K562 (cell line): Measurements from ENCODE around the gene HECW1. TPM values are rescaled to one million over a fixed set of nuclear protein-coding genes. Genes with fewer than 3 reads are reported as not detected.
A peak's percentile ranks its signal among the peaks of the same experiment; 100 is the strongest.

Experiments used
- ATAC-seq: fragments of 200-7000 bp; cut with Tn5 transposase; 3 replicates; pipeline ENCODE4 v1.9.1; 2020; ENCODE audit warnings: moderate library complexity
- BruUV-seq: library from RNA; stranded (reverse); fragments of 400-500 nt; replicated peaks from 2 replicates; lab custom pipeline; 2021; lab: Mats Ljungman, UMichigan
- CTCF ChIA-PET: fragments of 300-600 bp; formaldehyde crosslinking; extraction: SDS; loops from one replicate; lab custom pipeline; 2021; ENCODE audit warnings: low intra/inter-chr PET ratio; lab: Yijun Ruan, JAX
- POLR2A ChIA-PET: fragments of 300-600, 350-650 bp; sonication (Branson Sonifier 250); formaldehyde crosslinking; extraction: SDS; loops from one replicate; lab custom pipeline; 2021; ENCODE audit warnings: antibody characterized with exemption, inconsistent platforms; lab: Yijun Ruan, JAX
- DNase-seq, 4 experiments: peaks; one replicate each; pipeline versions ENCODE4 v3.0.0 to v3.0.0-alpha.2; 2011 to 2018; ENCODE audit warnings: low spot score in 3 of 4, mixed read lengths in 3 of 4; ENCODE audit errors: extremely low read depth in 1 of 4
- FAIRE-seq: peaks from 2 replicates; lab custom pipeline; 2011; peaks lifted over from hg19 to GRCh38; lab: Jason Lieb, UNC
- H2AFZ ChIP-seq: 2 replicates; pipeline ENCODE4 v1.6.0; 2011; ENCODE audit warnings: low read depth, low read length, control low read depth, inconsistent platforms
- H3K27ac ChIP-seq: fragments of 200-600 bp; 3 replicates; pipeline ENCODE4 v1.8.0; 2011; ENCODE audit warnings: low read depth, mild to moderate bottlenecking, control low read depth, inconsistent platforms, low read length, moderate library complexity, mixed read lengths; ENCODE audit errors: extremely low read depth
- H3K27me3 ChIP-seq, 2 experiments: fragments of 300-600 bp in 1 of 2; 2 replicates in 1 of 2; 3 replicates in 1 of 2; pipeline versions ENCODE4 v1.6.0 to v1.8.0; 2011; ENCODE audit warnings: inconsistent platforms in 2 of 2, low read length in 2 of 2, mild to moderate bottlenecking in 1 of 2, mixed read lengths in 1 of 2, moderate library complexity in 1 of 2; ENCODE audit not compliant: control insufficient read depth in 2 of 2, insufficient read depth in 2 of 2
- H3K36me3 ChIP-seq: fragments of 300-600 bp; 3 replicates; pipeline ENCODE4 v1.8.0; 2011; ENCODE audit warnings: mild to moderate bottlenecking, low read length, inconsistent platforms; ENCODE audit not compliant: control insufficient read depth, insufficient read depth
- H3K4me1 ChIP-seq, 2 experiments: fragments of 200-600 bp in 1 of 2; replicated peaks in 1 of 2; 2 replicates in 1 of 2; 3 replicates in 1 of 2; pipeline versions ENCODE4 v1.5.1 to v1.8.0; 2011; ENCODE audit warnings: inconsistent platforms in 2 of 2, low read length in 2 of 2, mild to moderate bottlenecking in 1 of 2, mixed read lengths in 1 of 2, moderate library complexity in 1 of 2; ENCODE audit not compliant: control insufficient read depth in 2 of 2, insufficient read depth in 2 of 2
- H3K4me2 ChIP-seq: 2 replicates; pipeline ENCODE4 v1.6.1; 2011; ENCODE audit warnings: low read length, control low read depth, inconsistent platforms, mixed read lengths; ENCODE audit not compliant: insufficient read depth
- H3K4me3 ChIP-seq: fragments of 200-600 bp; sonication (generic), shearing (Covaris generic); 2 replicates; pipeline ENCODE4 v1.5.1; 2016; ENCODE audit warnings: control low read depth, inconsistent platforms
- H3K79me2 ChIP-seq: fragments of 200-600 bp; 3 replicates; pipeline ENCODE4 v1.8.0; 2011; ENCODE audit warnings: low read length, inconsistent platforms; ENCODE audit not compliant: control insufficient read depth, insufficient read depth
- H3K9ac ChIP-seq, 2 experiments: 2 replicates each; pipeline versions ENCODE4 v1.6.0 to v1.6.1; 2011; ENCODE audit warnings: low read depth in 2 of 2, low read length in 2 of 2, control low read depth in 1 of 2, inconsistent platforms in 1 of 2, mild to moderate bottlenecking in 1 of 2, mixed read lengths in 1 of 2; ENCODE audit not compliant: insufficient read depth in 1 of 2
- H3K9me1 ChIP-seq: one replicate; pipeline ENCODE4 v1.6.0; 2011; ENCODE audit warnings: inconsistent platforms, mild to moderate bottlenecking, low read length, moderate library complexity; ENCODE audit not compliant: control insufficient read depth, insufficient read depth
- H3K9me3 ChIP-seq: replicated peaks from 2 replicates; pipeline ENCODE4 v1.5.1; 2011; ENCODE audit warnings: low read depth, low read length, inconsistent platforms; ENCODE audit not compliant: control insufficient read depth, insufficient read depth
- H4K20me1 ChIP-seq: replicated peaks from 2 replicates; pipeline ENCODE4 v1.6.1; 2011; ENCODE audit warnings: low read length, inconsistent platforms, mixed read lengths; ENCODE audit not compliant: control insufficient read depth, insufficient read depth
- CREM ChIP-seq: IDR thresholded peaks from 2 replicates; pipeline ENCODE4 v1.6.1; 2014; ENCODE audit warnings: antibody characterized with exemption, low read depth
- JUN ChIP-seq, 2 experiments: sonication (generic) in 1 of 2; formaldehyde crosslinking in 1 of 2; IDR thresholded peaks; 2 replicates each; pipeline versions ENCODE4 v1.6.1 to v1.8.0; 2012 to 2022; ENCODE audit warnings: borderline replicate concordance in 2 of 2, mild to moderate bottlenecking in 2 of 2, improper control_type of control experiment in 1 of 2, low read depth in 1 of 2, low read length in 1 of 2, missing genetic modification reagents in 1 of 2
- LEF1 ChIP-seq: fragments of 450-650 bp; IDR thresholded peaks from 2 replicates; pipeline ENCODE4 v1.6.1; 2016; ENCODE audit warnings: mild to moderate bottlenecking
- SAP30 ChIP-seq: fragments of 200-600 bp; sonication (generic); IDR thresholded peaks from 2 replicates; pipeline ENCODE4 v1.6.1; 2012; ENCODE audit warnings: borderline replicate concordance, low read depth, mild to moderate bottlenecking, moderate library complexity, low read length, control low read depth, inconsistent platforms; ENCODE audit not compliant: insufficient read depth, poor library complexity, severe bottlenecking
- SIX5 ChIP-seq, 2 experiments: IDR thresholded peaks; 2 replicates each; pipeline ENCODE4 v1.6.1; 2011; ENCODE audit warnings: low read length in 2 of 2, borderline replicate concordance in 1 of 2, low read depth in 1 of 2, mild to moderate bottlenecking in 1 of 2, moderate library complexity in 1 of 2; ENCODE audit not compliant: insufficient read depth in 1 of 2
- SMARCA5 ChIP-seq: fragments of 450-650 bp; IDR thresholded peaks from 2 replicates; pipeline ENCODE4 v1.6.1; 2016
- SMARCB1 ChIP-seq: IDR thresholded peaks from 2 replicates; pipeline ENCODE4 v1.6.1; 2011; ENCODE audit warnings: improper control_type of control experiment, low read depth; ENCODE audit not compliant: insufficient read length
- TRIM24 ChIP-seq, 2 experiments: fragments of 450-650 bp; IDR thresholded peaks; 2 replicates each; pipeline ENCODE4 v1.6.1; 2016
- WGBS: fragments of 100-300 bp; shearing (Covaris generic); methylation state at CpG from one replicate; pipeline ENCODE4 v1.1.6; 2016; ENCODE audit warnings: low coverage, mixed read lengths; ENCODE audit not compliant: insufficient coverage; ENCODE audit errors: missing lambda C conversion rate; 5-methylcytosine and 5-hydroxymethylcytosine counted together
- in situ Hi-C: fragments of 300-500 bp; cut with MboI; formaldehyde crosslinking; loops from 4 replicates; pipeline ENCODE4 v1.15.0; 2018; ENCODE audit warnings: inconsistent platforms, mixed read lengths
- intact Hi-C: fragments of 100-400 bp; cut with micrococcal nuclease; formaldehyde crosslinking; loops from 2 replicates; pipeline ENCODE4 v1.14.2; 2022
- polyA plus RNA-seq, 8 experiments: library from polyadenylated mRNA; depleted of rRNA in 4 of 8; stranded (reverse) in 5 of 8; unstranded in 3 of 8; fragments of >200 nt; fragmentation: Nextera tagmentation in 2 of 8; fragmentation: Illumina TruSeq in 1 of 8; extraction: Ambion mirVana in 2 of 8; extraction: Trizol in 1 of 8; gene quantifications; 2 replicates each; pipeline versions ENCODE4 v1.2.1 to v1.2.3, GENCODE V29; 2011 to 2014; ENCODE audit warnings: inconsistent platforms in 1 of 8, missing spikeins in 1 of 8
- total RNA-seq, 7 experiments: library from RNA; depleted of rRNA in 6 of 7; stranded (reverse); fragments of >200 nt in 6 of 7; fragmentation: Illumina TruSeq in 2 of 7; extraction: Trizol in 2 of 7; gene quantifications; 2 replicates each; pipeline versions ENCODE4 v1.2.1 to v1.2.3, GENCODE V29; 2011 to 2021; ENCODE audit warnings: low replicate concordance in 1 of 7
- TF ChIP-seq, protein P1 (sequence below): fragments of 250-450 bp; sonication (Bioruptor Pico); IDR thresholded peaks from 2 replicates; pipeline ENCODE4 v1.4.0; 2020
- TF ChIP-seq, protein P2 (sequence below): sonication (generic); formaldehyde crosslinking; IDR thresholded peaks from 2 replicates; pipeline ENCODE4 v1.8.0; 2022; ENCODE audit warnings: mild to moderate bottlenecking, missing genetic modification reagents

Gene HECW1
- total and polyA plus RNA-seq, 9 of the 15 experiments (the other 6 are each of a cell fraction or from before 2014, with no cell fraction given) = 0.07 to 0.31 (median 0.13) TPM; not detected in 4

DNA sequence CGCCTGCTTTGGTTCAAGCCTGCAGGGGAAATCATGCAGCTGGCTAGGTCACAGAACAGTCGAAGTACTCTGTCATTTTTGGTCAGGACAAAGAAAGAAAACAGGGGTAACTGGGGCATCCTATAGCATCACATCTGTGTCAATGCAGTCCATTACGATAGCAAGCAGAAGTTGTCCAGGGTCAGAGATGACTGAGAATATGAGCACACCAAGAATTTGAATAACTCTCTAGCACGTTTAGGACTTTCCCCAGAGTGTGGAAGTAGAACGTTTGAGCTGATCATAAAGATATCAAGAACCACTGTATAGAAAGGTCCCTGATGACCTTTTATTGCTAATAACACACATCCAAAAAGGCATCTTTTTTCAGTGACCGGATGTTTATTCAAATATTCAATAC is 12.7 kb upstream of the HECW1 start:
- no TSS peak for BruUV-seq
- CTCF ChIA-PET = no interaction called here
- DNase-seq = no peak
- no peaks in the 10 kb centered on the region for H3K79me2 ChIP-seq
- H3K27ac ChIP-seq = no peak overlapping the region
- WGBS = 34% methylated on average over 6 of the region's 6 CpGs
- POLR2A ChIA-PET = interaction anchor here (0.5 kb wide), 1 partner anchor 205 kb away, joined by 3 read pairs; no protein-coding TSS in a partner anchor
- H3K4me1 ChIP-seq = peaks cover 2 to 3% of the 10 kb centered on the region in 2 experiments; a peak in 2 of 5 replicates
- H2AFZ ChIP-seq = peak overlapping the region; percentile 6; the same call in 1 of the 2 replicates
- no peaks in the 10 kb centered on the region for H3K9me3 ChIP-seq
- intact Hi-C loops (no loop called here), in situ Hi-C loops (loop anchor here (10.0 kb wide), 1 partner anchor 155 kb away; no protein-coding TSS in a partner anchor)
- H3K9me1 ChIP-seq = no peaks in the 10 kb centered on the region
- TF ChIP-seq JUN (IDR thresholded peaks at IDR 0.05; ENCODE audit: borderline replicate concordance, low read depth, low read length) (no peak), JUN (CRISPR knock-in tag; IDR thresholded peaks at IDR 0.05; ENCODE audit: borderline replicate concordance) (no peak), LEF1 (no peak), SIX5 (IDR thresholded peaks at IDR 0.05; ENCODE audit: borderline replicate concordance in 1 of 2, insufficient read depth in 1 of 2, low read depth in 1 of 2, low read length in 2 of 2) (no peak), SMARCA5 (no peak), SMARCB1 (no peak), TRIM24 (IDR thresholded peaks at IDR 0.05) (no peak), SAP30 (no peak), CREM (no peak)
- TF ChIP-seq, protein P1, sequence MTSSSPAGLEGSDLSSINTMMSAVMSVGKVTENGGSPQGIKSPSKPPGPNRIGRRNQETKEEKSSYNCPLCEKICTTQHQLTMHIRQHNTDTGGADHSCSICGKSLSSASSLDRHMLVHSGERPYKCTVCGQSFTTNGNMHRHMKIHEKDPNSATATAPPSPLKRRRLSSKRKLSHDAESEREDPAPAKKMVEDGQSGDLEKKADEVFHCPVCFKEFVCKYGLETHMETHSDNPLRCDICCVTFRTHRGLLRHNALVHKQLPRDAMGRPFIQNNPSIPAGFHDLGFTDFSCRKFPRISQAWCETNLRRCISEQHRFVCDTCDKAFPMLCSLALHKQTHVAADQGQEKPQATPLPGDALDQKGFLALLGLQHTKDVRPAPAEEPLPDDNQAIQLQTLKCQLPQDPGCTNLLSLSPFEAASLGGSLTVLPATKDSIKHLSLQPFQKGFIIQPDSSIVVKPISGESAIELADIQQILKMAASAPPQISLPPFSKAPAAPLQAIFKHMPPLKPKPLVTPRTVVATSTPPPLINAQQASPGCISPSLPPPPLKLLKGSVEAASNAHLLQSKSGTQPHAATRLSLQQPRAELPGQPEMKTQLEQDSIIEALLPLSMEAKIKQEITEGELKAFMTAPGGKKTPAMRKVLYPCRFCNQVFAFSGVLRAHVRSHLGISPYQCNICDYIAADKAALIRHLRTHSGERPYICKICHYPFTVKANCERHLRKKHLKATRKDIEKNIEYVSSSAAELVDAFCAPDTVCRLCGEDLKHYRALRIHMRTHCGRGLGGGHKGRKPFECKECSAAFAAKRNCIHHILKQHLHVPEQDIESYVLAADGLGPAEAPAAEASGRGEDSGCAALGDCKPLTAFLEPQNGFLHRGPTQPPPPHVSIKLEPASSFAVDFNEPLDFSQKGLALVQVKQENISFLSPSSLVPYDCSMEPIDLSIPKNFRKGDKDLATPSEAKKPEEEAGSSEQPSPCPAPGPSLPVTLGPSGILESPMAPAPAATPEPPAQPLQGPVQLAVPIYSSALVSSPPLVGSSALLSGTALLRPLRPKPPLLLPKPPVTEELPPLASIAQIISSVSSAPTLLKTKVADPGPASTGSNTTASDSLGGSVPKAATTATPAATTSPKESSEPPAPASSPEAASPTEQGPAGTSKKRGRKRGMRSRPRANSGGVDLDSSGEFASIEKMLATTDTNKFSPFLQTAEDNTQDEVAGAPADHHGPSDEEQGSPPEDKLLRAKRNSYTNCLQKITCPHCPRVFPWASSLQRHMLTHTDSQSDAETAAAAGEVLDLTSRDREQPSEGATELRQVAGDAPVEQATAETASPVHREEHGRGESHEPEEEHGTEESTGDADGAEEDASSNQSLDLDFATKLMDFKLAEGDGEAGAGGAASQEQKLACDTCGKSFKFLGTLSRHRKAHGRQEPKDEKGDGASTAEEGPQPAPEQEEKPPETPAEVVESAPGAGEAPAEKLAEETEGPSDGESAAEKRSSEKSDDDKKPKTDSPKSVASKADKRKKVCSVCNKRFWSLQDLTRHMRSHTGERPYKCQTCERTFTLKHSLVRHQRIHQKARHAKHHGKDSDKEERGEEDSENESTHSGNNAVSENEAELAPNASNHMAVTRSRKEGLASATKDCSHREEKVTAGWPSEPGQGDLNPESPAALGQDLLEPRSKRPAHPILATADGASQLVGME (CRISPR knock-in tag) = no peak
- TF ChIP-seq, protein P2, sequence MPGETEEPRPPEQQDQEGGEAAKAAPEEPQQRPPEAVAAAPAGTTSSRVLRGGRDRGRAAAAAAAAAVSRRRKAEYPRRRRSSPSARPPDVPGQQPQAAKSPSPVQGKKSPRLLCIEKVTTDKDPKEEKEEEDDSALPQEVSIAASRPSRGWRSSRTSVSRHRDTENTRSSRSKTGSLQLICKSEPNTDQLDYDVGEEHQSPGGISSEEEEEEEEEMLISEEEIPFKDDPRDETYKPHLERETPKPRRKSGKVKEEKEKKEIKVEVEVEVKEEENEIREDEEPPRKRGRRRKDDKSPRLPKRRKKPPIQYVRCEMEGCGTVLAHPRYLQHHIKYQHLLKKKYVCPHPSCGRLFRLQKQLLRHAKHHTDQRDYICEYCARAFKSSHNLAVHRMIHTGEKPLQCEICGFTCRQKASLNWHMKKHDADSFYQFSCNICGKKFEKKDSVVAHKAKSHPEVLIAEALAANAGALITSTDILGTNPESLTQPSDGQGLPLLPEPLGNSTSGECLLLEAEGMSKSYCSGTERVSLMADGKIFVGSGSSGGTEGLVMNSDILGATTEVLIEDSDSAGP = no peak
- no peak overlapping the region for H3K9ac ChIP-seq
- no peaks in the 10 kb centered on the region for H3K36me3 ChIP-seq
- H3K27me3 ChIP-seq = no peaks in the 10 kb centered on the region
- ATAC-seq = no peak; the same call in 1 of the 3 replicates
- H3K4me2 ChIP-seq = no peak overlapping the region
- peak; percentile 42 for FAIRE-seq
- H3K4me3 ChIP-seq = no peak overlapping the region
- H4K20me1 ChIP-seq = no peaks in the 10 kb centered on the region
